Measurements from ENCODE around the gene PORCN.

DNA sequence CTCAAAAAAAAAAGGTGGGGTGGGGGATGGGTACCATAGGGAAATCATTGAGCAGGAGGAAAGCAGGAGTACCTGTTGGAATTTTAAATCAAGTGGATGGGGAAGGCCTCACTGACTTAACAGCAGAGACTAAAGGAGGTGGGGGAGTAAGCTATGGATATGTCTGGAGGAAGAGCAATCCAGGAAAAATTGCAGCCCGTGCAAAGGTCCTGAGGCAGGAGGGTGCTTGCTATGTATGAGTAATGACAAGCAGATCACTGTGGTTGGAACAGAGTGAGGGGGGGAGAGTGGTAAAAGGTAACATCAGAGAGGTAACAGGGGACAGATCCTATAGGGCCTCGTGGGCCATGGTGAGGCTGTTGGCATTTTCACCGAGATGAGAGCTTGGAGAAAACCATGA, 28.6 kb upstream of the PORCN start:
- no peak for TF ChIP-seq POLR2A (IDR thresholded peaks at IDR 0.05; ENCODE audit: low read length)
- TF ChIP-seq GATA1 (IDR thresholded peaks at IDR 0.05; ENCODE audit: low read depth, low read length) = no peak
